T-helper 1 cell (primary cell): ENCODE results near the gene TENT4A.

Experiments used
- DNase-seq, 5 donors: peaks; one replicate each; pipeline ENCODE4 v3.0.0-alpha.2; 2012 to 2020

The TENT4A gene

GRCh38 chr5:6733411-6734242, 20.4 kb downstream of the TENT4A start:
- DNase-seq: no peak

- DNase-seq: no peak
Measured at GRCh38 chr5:6734243-6734700, 21.0 kb downstream of the TENT4A start.

- DNase-seq: no peak
Measured at GRCh38 chr5:6734781-6735180, 21.5 kb downstream of the TENT4A start.

- DNase-seq: no peak
Measured at GRCh38 chr5:6736106-6736505, 22.9 kb downstream of the TENT4A start.

- no peak for DNase-seq
Measured at GRCh38 chr5:6736524-6737042, 23.4 kb downstream of the TENT4A start.

GRCh38 chr5:6737043-6737941, 24.1 kb downstream of the TENT4A start:
- DNase-seq: peak in 1 of 5 donors; percentile 68

GRCh38 chr5:6739603-6740002, 26.4 kb downstream of the TENT4A start:
- no peak for DNase-seq

- DNase-seq: no peak
Measured at GRCh38 chr5:6740586-6741150, 27.4 kb downstream of the TENT4A start.

- DNase-seq: no peak
Measured at GRCh38 chr5:6742081-6742758, 29.0 kb downstream of the TENT4A start.

- DNase-seq: no peak
Measured at GRCh38 chr5:6743161-6743560, 29.9 kb downstream of the TENT4A start.

- DNase-seq: no peak
Measured at GRCh38 chr5:6744841-6745705, 31.8 kb downstream of the TENT4A start.

GRCh38 chr5:6745706-6746222, 32.5 kb downstream of the TENT4A start:
- peak in 2 of 5 donors; percentile 10 to 51 for DNase-seq

- DNase-seq: no peak
Measured at GRCh38 chr5:6746244-6746643, 33.0 kb downstream of the TENT4A start.

GRCh38 chr5:6747103-6747502, 33.9 kb downstream of the TENT4A start:
- DNase-seq: no peak

- no peak for DNase-seq
Measured at GRCh38 chr5:6748142-6748541, 34.9 kb downstream of the TENT4A start.

GRCh38 chr5:6749026-6749716, 35.9 kb downstream of the TENT4A start:
- no peak for DNase-seq

- DNase-seq: no peak
Measured at GRCh38 chr5:6750142-6750840, 37.1 kb downstream of the TENT4A start.

GRCh38 chr5:6750951-6751685, 37.9 kb downstream of the TENT4A start:
- no peak for DNase-seq

- no peak for DNase-seq
Measured at GRCh38 chr5:6752236-6752635, 39.0 kb downstream of the TENT4A start.
